Activated CD8-positive, alpha-beta T cell treated with anti-CD3 and anti-CD28 coated beads for 36 hours (primary cell): Measurements from ENCODE around the gene POP5. TPM values are rescaled to one million over a fixed set of nuclear protein-coding genes. Genes with fewer than 3 reads are reported as not detected.

Experiments used
- ATAC-seq: fragments of 200-7000 bp; cut with Tn5 transposase; one replicate; pipeline ENCODE4 v1.10.0; 2021; ENCODE audit warnings: mild to moderate bottlenecking, moderate library complexity
- CTCF ChIA-PET: fragments of 350-600 bp; sonication (Branson Sonifier 250); formaldehyde crosslinking; loops from one replicate; lab custom pipeline; 2021; ENCODE audit warnings: antibody characterized with exemption; lab: Charles Lee
- POLR2A ChIA-PET: fragments of 350-600 bp; sonication (Branson Sonifier 250); formaldehyde crosslinking; loops from one replicate; lab custom pipeline; 2021; ENCODE audit warnings: antibody characterized with exemption; lab: Charles Lee
- DNase-seq: peaks from one replicate; pipeline ENCODE4 v3.0.0-alpha.2; 2020
- H3K27ac Mint-ChIP-seq: one replicate; pipeline ENCODE4 v1.8.0; 2021; ENCODE audit warnings: mild to moderate bottlenecking, mixed read lengths
- H3K27me3 Mint-ChIP-seq: one replicate; pipeline ENCODE4 v1.8.0; 2021; ENCODE audit warnings: mixed read lengths
- H3K36me3 Mint-ChIP-seq: one replicate; pipeline ENCODE4 v1.8.0; 2021; ENCODE audit warnings: low read depth, mixed read lengths
- H3K4me1 Mint-ChIP-seq: one replicate; pipeline ENCODE4 v1.8.0; 2021; ENCODE audit warnings: low read depth, mixed read lengths
- H3K4me3 Mint-ChIP-seq: one replicate; pipeline ENCODE4 v1.8.0; 2021; ENCODE audit warnings: mild to moderate bottlenecking, moderate library complexity, mixed read lengths
- H3K9me3 Mint-ChIP-seq: one replicate; pipeline ENCODE4 v1.8.0; 2021; ENCODE audit warnings: mixed read lengths
- intact Hi-C: fragments of 100-400 bp; cut with micrococcal nuclease; formaldehyde crosslinking; loops from one replicate; pipeline ENCODE4 v1.10.0; 2022
- total RNA-seq, 2 experiments: library from RNA; stranded (reverse); gene quantifications; one replicate each; pipeline ENCODE4 v1.2.3, GENCODE V29; 2021
- TF ChIP-seq, protein P1 (sequence below): fragments of 200-600 bp; IDR thresholded peaks from one replicate; pipeline ENCODE4 v1.8.0; 2022; ENCODE audit warnings: antibody characterized with exemption, mild to moderate bottlenecking

The POP5 gene
- total RNA-seq, 2 experiments from 2014 or later = 44.3 to 51.1 TPM

GRCh38 chr12:120588371-120588770 lies 7.2 kb upstream of the POP5 start:
- TF ChIP-seq, protein P1, sequence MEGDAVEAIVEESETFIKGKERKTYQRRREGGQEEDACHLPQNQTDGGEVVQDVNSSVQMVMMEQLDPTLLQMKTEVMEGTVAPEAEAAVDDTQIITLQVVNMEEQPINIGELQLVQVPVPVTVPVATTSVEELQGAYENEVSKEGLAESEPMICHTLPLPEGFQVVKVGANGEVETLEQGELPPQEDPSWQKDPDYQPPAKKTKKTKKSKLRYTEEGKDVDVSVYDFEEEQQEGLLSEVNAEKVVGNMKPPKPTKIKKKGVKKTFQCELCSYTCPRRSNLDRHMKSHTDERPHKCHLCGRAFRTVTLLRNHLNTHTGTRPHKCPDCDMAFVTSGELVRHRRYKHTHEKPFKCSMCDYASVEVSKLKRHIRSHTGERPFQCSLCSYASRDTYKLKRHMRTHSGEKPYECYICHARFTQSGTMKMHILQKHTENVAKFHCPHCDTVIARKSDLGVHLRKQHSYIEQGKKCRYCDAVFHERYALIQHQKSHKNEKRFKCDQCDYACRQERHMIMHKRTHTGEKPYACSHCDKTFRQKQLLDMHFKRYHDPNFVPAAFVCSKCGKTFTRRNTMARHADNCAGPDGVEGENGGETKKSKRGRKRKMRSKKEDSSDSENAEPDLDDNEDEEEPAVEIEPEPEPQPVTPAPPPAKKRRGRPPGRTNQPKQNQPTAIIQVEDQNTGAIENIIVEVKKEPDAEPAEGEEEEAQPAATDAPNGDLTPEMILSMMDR = no peak
- DNase-seq = no peak
- ChIA-PET POLR2A (no interaction called here), CTCF (interaction anchor here (1.1 to 3.4 kb wide), 3 partner anchors 8 to 61 kb away, joined by 3 to 21 read pairs (median 6); no protein-coding TSS in a partner anchor)
- Mint-ChIP-seq H3K4me1 (peaks cover 8% of the 10 kb centered on the region), H3K4me3 (no peak overlapping the region), H3K36me3 (no peaks in the 10 kb centered on the region), H3K27me3 (peaks cover 16% of the 10 kb centered on the region), H3K27ac (no peak overlapping the region), H3K9me3 (no peaks in the 10 kb centered on the region)
- intact Hi-C loops = loop anchor here (10.0 kb wide), 1 partner anchor 376 kb away; no protein-coding TSS in a partner anchor
- no peak for ATAC-seq

DNA sequence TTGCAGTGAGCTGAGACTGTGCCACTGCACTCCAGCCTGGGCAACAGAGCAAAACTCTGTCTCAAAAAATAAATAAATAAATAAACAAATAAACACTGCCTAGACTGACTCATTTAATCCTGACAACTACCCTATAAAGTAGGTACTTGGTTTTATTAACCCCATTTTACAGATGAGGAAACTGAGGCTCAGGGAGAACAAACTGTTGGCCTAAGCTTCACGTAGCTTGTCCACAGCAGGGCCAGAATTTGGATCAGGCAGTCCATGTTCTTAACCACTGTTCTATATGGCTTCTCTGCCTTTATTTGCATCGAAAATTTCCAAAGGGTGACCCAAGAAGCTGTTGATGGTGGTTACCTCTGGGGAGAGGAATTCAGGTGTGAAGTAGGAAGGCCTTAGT lies 5.7 kb upstream of the POP5 start:
- Mint-ChIP-seq H3K36me3 (no peaks in the 10 kb centered on the region), H3K4me3 (no peak overlapping the region), H3K27ac (no peak overlapping the region), H3K4me1 (peaks cover 17% of the 10 kb centered on the region), H3K9me3 (no peaks in the 10 kb centered on the region), H3K27me3 (peaks cover 16% of the 10 kb centered on the region)
- intact Hi-C loops = loop anchor here (10.0 kb wide), 1 partner anchor 378 kb away; no protein-coding TSS in a partner anchor
- no peak for DNase-seq
- no peak for ATAC-seq
- ChIA-PET POLR2A (no interaction called here), CTCF (interaction anchor here (3.4 kb wide), 1 partner anchor 62 kb away, joined by 21 read pairs; no protein-coding TSS in a partner anchor)
- TF ChIP-seq, protein P1 = no peak

- no peak for ATAC-seq
- TF ChIP-seq, protein P1 = no peak
- Mint-ChIP-seq H3K27me3 (peaks cover 16% of the 10 kb centered on the region), H3K4me1 (peaks cover 21% of the 10 kb centered on the region), H3K27ac (no peak overlapping the region), H3K4me3 (no peak overlapping the region), H3K9me3 (no peaks in the 10 kb centered on the region), H3K36me3 (no peaks in the 10 kb centered on the region)
- DNase-seq = no peak
- CTCF ChIA-PET = no interaction called here
- POLR2A ChIA-PET = no interaction called here
- intact Hi-C loops = loop anchor here (10.0 kb wide), 1 partner anchor 379 kb away; no protein-coding TSS in a partner anchor
These were observed 5.0 kb upstream of the POP5 start for GRCh38 chr12:120586206-120586605.

DNA sequence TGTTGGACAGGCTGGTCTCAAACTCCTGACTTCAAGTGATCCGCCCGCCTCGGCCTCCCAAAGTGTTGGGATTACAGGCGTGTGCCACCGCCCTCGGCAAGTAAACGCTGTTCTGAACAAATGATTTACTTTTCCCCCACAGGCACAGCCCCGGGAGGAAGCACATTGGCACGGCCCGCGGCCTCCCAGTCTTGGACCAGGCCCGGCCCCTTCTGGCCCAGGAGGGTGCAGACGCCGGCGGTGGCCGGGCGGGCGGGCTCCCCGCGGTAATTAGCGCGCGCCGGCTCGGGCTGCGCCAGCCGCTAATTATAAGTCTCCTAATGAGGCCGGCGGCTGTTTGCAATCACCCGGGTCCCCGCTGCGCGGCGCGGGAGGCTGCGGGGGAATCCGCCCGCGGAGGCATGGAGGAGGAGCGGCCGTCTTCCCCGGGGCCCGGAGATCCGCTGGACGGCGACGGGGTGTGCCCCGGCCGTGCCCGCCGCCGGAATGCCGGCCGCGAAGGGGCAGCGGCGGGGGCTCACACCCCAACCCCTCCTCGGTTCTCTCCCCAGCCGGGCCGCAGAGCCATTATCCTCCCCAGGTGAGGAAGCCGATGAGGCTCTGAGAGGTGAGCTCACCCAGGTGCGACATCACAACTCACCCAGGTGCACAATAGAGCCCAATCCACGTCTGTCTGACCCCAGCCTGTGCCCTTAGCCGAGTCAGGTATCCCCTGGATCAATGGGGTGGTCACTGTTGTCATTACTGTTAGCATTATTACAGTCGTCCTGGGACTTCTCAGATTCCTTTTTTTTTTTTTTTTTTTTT lies 3.3 kb upstream of the POP5 start:
- DNase-seq = peak; percentile 62
- H3K4me3 Mint-ChIP-seq = peak overlapping the region; percentile 64
- intact Hi-C loops = loop anchor here (5.0 to 10.0 kb wide), 2 partner anchors 128 to 380 kb away; partner anchors contain the start of gene UNC119B
- H3K27me3 Mint-ChIP-seq = peaks cover 16% of the 10 kb centered on the region
- peak; percentile 11 for ATAC-seq
- ChIA-PET CTCF (interaction anchor here (0.7 to 5.8 kb wide), 11 partner anchors 9 to 388 kb away, joined by 3 to 180 read pairs (median 4); no protein-coding TSS in a partner anchor), POLR2A (interaction anchor here (0.7 to 1.1 kb wide), 2 partner anchors 13 to 60 kb away, joined by 3 read pairs; no protein-coding TSS in a partner anchor)
- no peaks in the 10 kb centered on the region for H3K9me3 Mint-ChIP-seq
- peaks cover 9% of the 10 kb centered on the region for H3K36me3 Mint-ChIP-seq
- H3K4me1 Mint-ChIP-seq = peaks cover 31% of the 10 kb centered on the region
- TF ChIP-seq, protein P1 = peak; percentile 50
- H3K27ac Mint-ChIP-seq = no peak overlapping the region
